SK-N-SH treated with all-trans-retinoic acid at 6 μM for 48 hours (cell line): Measurements from ENCODE around the gene ELOVL5.

ENCODE experiments used
- ATAC-seq: fragments of 200-7000 bp; cut with Tn5 transposase; 3 replicates; pipeline ENCODE4 v1.9.1; 2020; ENCODE audit warnings: mild to moderate bottlenecking, moderate library complexity
- ARNTL ChIP-seq: fragments of 450-650 bp; formaldehyde crosslinking; IDR thresholded peaks from 2 replicates; pipeline ENCODE4 v1.5.0; 2020; ENCODE audit warnings: low read depth, mild to moderate bottlenecking, moderate library complexity, borderline replicate concordance
- CSDC2 ChIP-seq: fragments of 250-450 bp; sonication (Bioruptor Pico); IDR thresholded peaks from 2 replicates; pipeline ENCODE4 v1.5.0; 2020; ENCODE audit warnings: mild to moderate bottlenecking, moderate library complexity
- ESRRG ChIP-seq: fragments of 250-450 bp; sonication (Bioruptor Pico); IDR thresholded peaks from 2 replicates; pipeline ENCODE4 v1.6.1; 2021; ENCODE audit warnings: mild to moderate bottlenecking
- GLIS3 ChIP-seq: fragments of 250-450 bp; sonication (Bioruptor Pico); IDR thresholded peaks from 2 replicates; pipeline ENCODE4 v1.5.0; 2020; ENCODE audit warnings: mild to moderate bottlenecking, moderate library complexity
- ISL1 ChIP-seq: fragments of 250-450 bp; sonication (Bioruptor Pico); IDR thresholded peaks from 2 replicates; pipeline ENCODE4 v2.1.2; 2022; ENCODE audit warnings: mild to moderate bottlenecking, moderate library complexity
- OSR1 ChIP-seq: fragments of 250-450 bp; sonication (Bioruptor Pico); IDR thresholded peaks from 2 replicates; pipeline ENCODE4 v1.8.0; 2022; ENCODE audit warnings: moderate library complexity, mild to moderate bottlenecking, inconsistent platforms
- POU6F1 ChIP-seq: fragments of 250-450 bp; sonication (Bioruptor Pico); IDR thresholded peaks from 2 replicates; pipeline ENCODE4 v1.8.0; 2021; ENCODE audit warnings: low read depth, mild to moderate bottlenecking, moderate library complexity, borderline replicate concordance
- PPARA ChIP-seq: fragments of 250-450 bp; sonication (Bioruptor Pico); IDR thresholded peaks from 2 replicates; pipeline ENCODE4 v1.5.0; 2020; ENCODE audit warnings: mild to moderate bottlenecking, borderline replicate concordance
- RARB ChIP-seq: fragments of 250-450 bp; sonication (Bioruptor Pico); IDR thresholded peaks from 2 replicates; pipeline ENCODE4 v1.8.0; 2021; ENCODE audit warnings: mild to moderate bottlenecking, moderate library complexity
- SNAI2 ChIP-seq: fragments of 250-450 bp; sonication (Bioruptor Pico); IDR thresholded peaks from 2 replicates; pipeline ENCODE4 v1.5.0; 2020; ENCODE audit warnings: mild to moderate bottlenecking, moderate library complexity
- TCF4 ChIP-seq: fragments of 250-450 bp; sonication (Bioruptor Pico); IDR thresholded peaks from 2 replicates; pipeline ENCODE4 v1.8.0; 2021; ENCODE audit warnings: mild to moderate bottlenecking, moderate library complexity, borderline replicate concordance
- TOX ChIP-seq: fragments of 250-450 bp; sonication (Bioruptor Pico); IDR thresholded peaks from 2 replicates; pipeline ENCODE4 v1.8.0; 2021; ENCODE audit warnings: mild to moderate bottlenecking, moderate library complexity, borderline replicate concordance
- ZFP3 ChIP-seq: fragments of 250-450 bp; sonication (Bioruptor Pico); IDR thresholded peaks from 2 replicates; pipeline ENCODE4 v1.5.0; 2020; ENCODE audit warnings: mild to moderate bottlenecking, moderate library complexity
- ZNF565 ChIP-seq: fragments of 450-650 bp; formaldehyde crosslinking; conservative IDR thresholded peaks from 2 replicates; pipeline ENCODE4 v1.5.0; 2020; ENCODE audit warnings: low read depth, mild to moderate bottlenecking, moderate library complexity
- ZNF70 ChIP-seq: fragments of 450-650 bp; formaldehyde crosslinking; IDR thresholded peaks from 2 replicates; pipeline ENCODE4 v1.5.0; 2020; ENCODE audit warnings: mild to moderate bottlenecking, moderate library complexity
- ZNF8 ChIP-seq: fragments of 450-650 bp; formaldehyde crosslinking; IDR thresholded peaks from 2 replicates; pipeline ENCODE4 v1.5.0; 2020; ENCODE audit warnings: mild to moderate bottlenecking, moderate library complexity
- TF ChIP-seq, protein P1 (sequence below): fragments of 250-450 bp; sonication (Bioruptor Pico); IDR thresholded peaks from 2 replicates; pipeline ENCODE4 v1.5.1; 2021; ENCODE audit warnings: mild to moderate bottlenecking, moderate library complexity
- TF ChIP-seq, protein P2 (sequence below): fragments of 250-450 bp; sonication (Bioruptor Pico); IDR thresholded peaks from 2 replicates; pipeline ENCODE4 v1.5.0; 2020; ENCODE audit warnings: mild to moderate bottlenecking, moderate library complexity
- TF ChIP-seq, protein P3 (sequence below): fragments of 250-450 bp; sonication (Bioruptor Pico); IDR thresholded peaks from 2 replicates; pipeline ENCODE4 v1.8.0; 2020; ENCODE audit warnings: mild to moderate bottlenecking, moderate library complexity, borderline replicate concordance

The ELOVL5 gene

DNA sequence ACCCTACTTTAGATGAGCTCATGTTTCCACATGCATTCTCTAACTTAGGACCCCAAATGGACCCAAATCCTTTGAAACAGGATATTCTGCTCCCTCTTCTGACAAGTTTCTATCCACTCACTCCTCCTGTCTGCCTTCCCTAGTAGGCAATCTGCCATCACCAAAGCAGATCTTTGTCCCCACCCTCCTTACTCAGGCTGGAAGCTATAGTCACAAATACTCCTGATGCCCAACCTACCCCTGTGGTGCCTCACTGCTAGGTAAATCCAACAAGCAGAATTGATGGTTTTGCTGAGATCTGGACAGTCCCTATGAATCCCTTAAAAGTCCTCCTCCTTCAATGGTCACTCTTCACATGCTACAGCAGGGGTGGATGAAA lies 21.7 kb downstream of the ELOVL5 start:
- no peak for TF ChIP-seq RARB (CRISPR knock-in tag)
- no peak for TF ChIP-seq TOX
- TF ChIP-seq, protein P1, sequence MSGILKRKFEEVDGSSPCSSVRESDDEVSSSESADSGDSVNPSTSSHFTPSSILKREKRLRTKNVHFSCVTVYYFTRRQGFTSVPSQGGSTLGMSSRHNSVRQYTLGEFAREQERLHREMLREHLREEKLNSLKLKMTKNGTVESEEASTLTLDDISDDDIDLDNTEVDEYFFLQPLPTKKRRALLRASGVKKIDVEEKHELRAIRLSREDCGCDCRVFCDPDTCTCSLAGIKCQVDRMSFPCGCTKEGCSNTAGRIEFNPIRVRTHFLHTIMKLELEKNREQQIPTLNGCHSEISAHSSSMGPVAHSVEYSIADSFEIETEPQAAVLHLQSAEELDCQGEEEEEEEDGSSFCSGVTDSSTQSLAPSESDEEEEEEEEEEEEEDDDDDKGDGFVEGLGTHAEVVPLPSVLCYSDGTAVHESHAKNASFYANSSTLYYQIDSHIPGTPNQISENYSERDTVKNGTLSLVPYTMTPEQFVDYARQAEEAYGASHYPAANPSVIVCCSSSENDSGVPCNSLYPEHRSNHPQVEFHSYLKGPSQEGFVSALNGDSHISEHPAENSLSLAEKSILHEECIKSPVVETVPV: no peak
- TF ChIP-seq OSR1 (CRISPR knock-in tag): no peak
- peak; percentile 37 for ATAC-seq

DNA sequence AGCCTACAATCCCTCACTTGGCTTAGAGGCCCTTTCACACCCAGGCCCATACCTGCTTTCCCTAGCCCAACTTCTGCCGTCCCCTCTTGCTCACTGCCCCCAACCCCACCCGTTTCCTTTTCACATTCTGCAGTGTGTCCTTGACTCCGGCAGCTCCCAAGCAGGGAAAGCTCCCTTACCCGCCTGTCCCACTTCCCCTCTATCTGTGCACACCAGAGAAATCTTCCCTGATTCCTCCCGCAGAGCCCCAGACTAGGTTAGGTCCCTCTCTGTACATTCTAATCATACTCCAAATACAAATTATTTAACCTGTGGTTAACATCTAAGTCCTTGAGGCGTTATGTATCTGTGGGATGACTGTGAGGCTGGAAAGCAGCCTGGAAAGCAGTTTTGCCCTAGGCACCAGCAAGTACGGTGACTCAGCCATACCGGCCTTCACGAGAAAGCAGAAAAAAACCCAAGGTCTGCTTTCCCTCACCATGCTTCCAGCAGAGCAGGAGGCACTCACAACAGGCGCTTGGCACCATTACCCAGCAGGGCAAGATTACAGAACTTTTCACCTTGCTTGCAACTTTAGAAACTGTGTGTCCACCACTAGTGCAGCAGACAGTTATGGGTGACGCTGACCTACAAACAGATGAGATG lies 22.3 kb downstream of the ELOVL5 start:
- ATAC-seq: peak; percentile 95

GRCh38 chr6:53325785-53326184 lies 23.0 kb downstream of the ELOVL5 start:
- TF ChIP-seq ISL1 (CRISPR knock-in tag) (peak; percentile 40; the same call in 1 of the 2 replicates), ESRRG (CRISPR knock-in tag) (no peak)
- ATAC-seq: peak; percentile 6

More for the DNA sequence above, 22.3 kb downstream of the ELOVL5 start:
- no peak for TF ChIP-seq ARNTL (CRISPR knock-in tag)
- peak; percentile 54 for TF ChIP-seq ISL1 (CRISPR knock-in tag)
- TF ChIP-seq SNAI2 (CRISPR knock-in tag): no peak
- no peak for TF ChIP-seq ZNF565 (CRISPR knock-in tag)
- TF ChIP-seq ZFP3 (CRISPR knock-in tag): peak; percentile 48; the same call in 1 of the 2 replicates
- TF ChIP-seq, protein P2, sequence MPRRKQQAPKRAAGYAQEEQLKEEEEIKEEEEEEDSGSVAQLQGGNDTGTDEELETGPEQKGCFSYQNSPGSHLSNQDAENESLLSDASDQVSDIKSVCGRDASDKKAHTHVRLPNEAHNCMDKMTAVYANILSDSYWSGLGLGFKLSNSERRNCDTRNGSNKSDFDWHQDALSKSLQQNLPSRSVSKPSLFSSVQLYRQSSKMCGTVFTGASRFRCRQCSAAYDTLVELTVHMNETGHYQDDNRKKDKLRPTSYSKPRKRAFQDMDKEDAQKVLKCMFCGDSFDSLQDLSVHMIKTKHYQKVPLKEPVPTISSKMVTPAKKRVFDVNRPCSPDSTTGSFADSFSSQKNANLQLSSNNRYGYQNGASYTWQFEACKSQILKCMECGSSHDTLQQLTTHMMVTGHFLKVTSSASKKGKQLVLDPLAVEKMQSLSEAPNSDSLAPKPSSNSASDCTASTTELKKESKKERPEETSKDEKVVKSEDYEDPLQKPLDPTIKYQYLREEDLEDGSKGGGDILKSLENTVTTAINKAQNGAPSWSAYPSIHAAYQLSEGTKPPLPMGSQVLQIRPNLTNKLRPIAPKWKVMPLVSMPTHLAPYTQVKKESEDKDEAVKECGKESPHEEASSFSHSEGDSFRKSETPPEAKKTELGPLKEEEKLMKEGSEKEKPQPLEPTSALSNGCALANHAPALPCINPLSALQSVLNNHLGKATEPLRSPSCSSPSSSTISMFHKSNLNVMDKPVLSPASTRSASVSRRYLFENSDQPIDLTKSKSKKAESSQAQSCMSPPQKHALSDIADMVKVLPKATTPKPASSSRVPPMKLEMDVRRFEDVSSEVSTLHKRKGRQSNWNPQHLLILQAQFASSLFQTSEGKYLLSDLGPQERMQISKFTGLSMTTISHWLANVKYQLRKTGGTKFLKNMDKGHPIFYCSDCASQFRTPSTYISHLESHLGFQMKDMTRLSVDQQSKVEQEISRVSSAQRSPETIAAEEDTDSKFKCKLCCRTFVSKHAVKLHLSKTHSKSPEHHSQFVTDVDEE (CRISPR knock-in tag): no peak

GRCh38 chr6:53322188-53323029 lies 26.3 kb downstream of the ELOVL5 start:
- no peak for ATAC-seq
- TF ChIP-seq ZFP3 (CRISPR knock-in tag) (peak; percentile 96), OSR1 (CRISPR knock-in tag) (no peak)

DNA sequence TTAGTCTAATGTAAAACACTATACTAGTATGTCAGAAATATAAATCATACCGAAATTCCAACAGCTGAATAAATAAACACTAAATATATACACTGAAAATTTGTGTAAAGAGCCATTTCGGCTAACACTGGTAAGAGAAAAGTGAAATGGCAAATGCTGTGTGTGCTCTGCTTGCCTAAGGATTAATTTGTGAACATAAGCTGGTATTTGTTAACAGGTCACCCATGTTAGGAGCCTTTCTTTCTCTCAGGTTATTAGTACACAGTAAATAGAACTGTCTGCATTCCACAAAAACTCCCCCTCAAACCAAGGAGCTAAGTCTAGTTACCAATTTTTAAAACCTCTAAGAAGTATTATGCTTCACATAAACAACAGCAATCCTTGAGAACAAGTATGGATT lies 27.0 kb downstream of the ELOVL5 start:
- ATAC-seq: no peak
- TF ChIP-seq RARB (CRISPR knock-in tag) (no peak), ARNTL (CRISPR knock-in tag) (no peak), TCF4 (CRISPR knock-in tag) (no peak), TOX (no peak), ZNF8 (no peak), SNAI2 (CRISPR knock-in tag) (no peak), PPARA (CRISPR knock-in tag) (no peak), ISL1 (CRISPR knock-in tag) (no peak), CSDC2 (CRISPR knock-in tag) (no peak), ZNF565 (CRISPR knock-in tag) (no peak), POU6F1 (CRISPR knock-in tag) (no peak), GLIS3 (CRISPR knock-in tag) (no peak), ZNF70 (CRISPR knock-in tag) (no peak), ESRRG (CRISPR knock-in tag) (no peak)
- TF ChIP-seq, protein P2 (CRISPR knock-in tag): no peak
- TF ChIP-seq, protein P1: no peak
- TF ChIP-seq, protein P3, sequence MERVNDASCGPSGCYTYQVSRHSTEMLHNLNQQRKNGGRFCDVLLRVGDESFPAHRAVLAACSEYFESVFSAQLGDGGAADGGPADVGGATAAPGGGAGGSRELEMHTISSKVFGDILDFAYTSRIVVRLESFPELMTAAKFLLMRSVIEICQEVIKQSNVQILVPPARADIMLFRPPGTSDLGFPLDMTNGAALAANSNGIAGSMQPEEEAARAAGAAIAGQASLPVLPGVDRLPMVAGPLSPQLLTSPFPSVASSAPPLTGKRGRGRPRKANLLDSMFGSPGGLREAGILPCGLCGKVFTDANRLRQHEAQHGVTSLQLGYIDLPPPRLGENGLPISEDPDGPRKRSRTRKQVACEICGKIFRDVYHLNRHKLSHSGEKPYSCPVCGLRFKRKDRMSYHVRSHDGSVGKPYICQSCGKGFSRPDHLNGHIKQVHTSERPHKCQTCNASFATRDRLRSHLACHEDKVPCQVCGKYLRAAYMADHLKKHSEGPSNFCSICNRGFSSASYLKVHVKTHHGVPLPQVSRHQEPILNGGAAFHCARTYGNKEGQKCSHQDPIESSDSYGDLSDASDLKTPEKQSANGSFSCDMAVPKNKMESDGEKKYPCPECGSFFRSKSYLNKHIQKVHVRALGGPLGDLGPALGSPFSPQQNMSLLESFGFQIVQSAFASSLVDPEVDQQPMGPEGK (CRISPR knock-in tag): no peak
